ENCODE measurements around the gene CYP2J2.

- TF ChIP-seq CTCF (IDR thresholded peaks at IDR 0.05): no peak
- TF ChIP-seq EZH2 (IDR thresholded peaks at IDR 0.05; ENCODE audit: borderline replicate concordance, insufficient read depth, low read depth, low read length, poor library complexity, severe bottlenecking): no peak
These were observed 6.8 kb downstream of the CYP2J2 start for GRCh38 chr1:59919746-59920145.
